ENCODE results near the gene SCAI.
"Not testable (repeated sequence)": the region's sequence is repeated elsewhere in the genome, so short reads cannot be mapped to it uniquely, and the experiment has no call there.

The SCAI gene

GRCh38 chr9:124940521-124940893 is 202.8 kb downstream of the SCAI start:
- peak; percentile 60 for DNase-seq

GRCh38 chr9:124939944-124940343 is 203.4 kb downstream of the SCAI start:
- DNase-seq, result no peak

GRCh38 chr9:124934290-124934689 is 209.0 kb downstream of the SCAI start:
- DNase-seq, result no peak

GRCh38 chr9:124932333-124932732 is 211.0 kb downstream of the SCAI start:
- DNase-seq, result no peak

GRCh38 chr9:124929464-124929863 is 213.9 kb downstream of the SCAI start:
- no peak for DNase-seq

DNA sequence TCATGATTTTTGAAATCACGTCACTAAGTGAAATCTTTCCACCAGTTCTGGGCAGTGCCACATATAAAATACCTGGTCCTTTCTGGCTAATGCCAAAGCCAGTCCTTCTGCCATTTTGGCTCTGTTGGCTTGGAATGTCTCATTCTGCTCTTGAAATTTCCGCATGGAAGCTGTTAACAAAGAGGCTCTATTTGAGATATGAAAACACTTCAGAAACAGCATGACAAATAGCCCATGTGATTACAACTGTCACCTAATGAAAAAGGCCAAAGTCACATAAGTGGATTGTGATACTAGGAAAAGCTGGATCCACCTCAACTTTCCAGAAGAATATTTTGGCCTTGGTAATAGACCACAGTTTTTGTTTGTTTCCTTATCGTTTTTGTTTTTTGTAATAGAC is 215.2 kb downstream of the SCAI start:
- no peak for DNase-seq

DNA sequence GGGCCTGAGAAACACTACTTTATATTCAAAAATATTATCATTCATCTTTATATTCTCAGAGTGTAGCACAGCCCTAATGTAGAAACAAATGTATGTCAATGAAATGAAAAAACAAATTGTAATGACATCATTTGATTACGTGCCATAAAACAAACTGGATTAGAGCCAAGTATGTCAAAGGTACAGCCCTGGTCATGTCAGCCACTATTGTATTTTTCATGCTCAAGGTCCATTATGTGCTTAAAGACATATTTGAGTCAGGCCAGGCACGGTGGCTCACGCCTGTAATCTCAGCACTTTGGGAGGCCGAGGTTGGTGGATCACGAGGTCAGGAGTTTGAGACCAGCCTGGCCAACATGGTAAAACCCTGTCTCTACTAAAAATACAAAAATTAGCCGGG is 222.9 kb downstream of the SCAI start:
- not testable (repeated sequence) for DNase-seq

DNA sequence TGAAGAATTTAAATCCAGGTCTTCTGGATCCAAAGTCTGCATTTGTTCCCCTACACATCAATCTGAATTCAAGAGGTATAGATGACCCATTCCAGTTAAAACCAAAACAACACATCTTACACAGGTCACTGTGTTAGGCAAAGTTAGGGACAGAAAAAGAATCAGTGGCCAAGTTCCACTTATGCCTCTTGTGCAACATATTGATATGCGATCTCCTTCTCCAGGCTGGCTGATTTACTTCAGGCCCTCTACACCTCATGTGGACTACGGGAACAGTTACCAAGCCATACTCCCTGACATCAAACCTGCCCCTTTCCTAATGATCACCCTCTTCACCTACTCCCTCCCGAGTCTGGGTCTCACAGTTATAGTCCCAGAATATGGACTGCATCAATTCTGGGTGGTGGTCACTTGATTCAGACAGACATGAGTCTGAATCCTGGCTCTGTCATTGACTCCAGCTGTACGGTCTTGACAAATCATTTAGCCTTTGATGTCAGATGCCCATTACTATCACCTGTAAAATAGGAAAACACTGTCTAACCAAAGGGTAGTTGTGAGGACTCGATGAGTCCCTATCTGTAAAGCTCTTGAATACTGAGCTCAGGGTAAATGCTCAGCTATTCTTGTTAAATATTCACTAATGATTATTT is 228.4 kb downstream of the SCAI start:
- DNase-seq, result no peak

DNA sequence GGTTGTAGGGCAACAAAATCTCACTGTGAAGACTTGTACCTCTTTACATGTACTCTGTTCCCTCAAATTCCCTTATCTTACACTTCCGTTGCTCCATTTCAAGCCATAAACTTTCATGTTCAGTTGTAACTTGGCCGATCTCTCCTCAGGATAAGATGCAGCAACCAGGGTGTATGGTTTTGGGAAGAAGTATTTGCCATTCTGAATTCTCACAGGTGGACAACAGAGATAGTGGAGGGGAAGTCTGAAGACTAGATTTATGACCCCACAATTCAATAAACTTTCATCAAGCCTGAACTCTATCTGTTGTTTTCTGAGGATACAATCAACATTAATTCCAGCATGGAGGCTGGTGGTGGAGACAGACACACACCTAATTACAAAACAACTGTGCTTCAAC is 229.9 kb downstream of the SCAI start:
- DNase-seq, result no peak

DNA sequence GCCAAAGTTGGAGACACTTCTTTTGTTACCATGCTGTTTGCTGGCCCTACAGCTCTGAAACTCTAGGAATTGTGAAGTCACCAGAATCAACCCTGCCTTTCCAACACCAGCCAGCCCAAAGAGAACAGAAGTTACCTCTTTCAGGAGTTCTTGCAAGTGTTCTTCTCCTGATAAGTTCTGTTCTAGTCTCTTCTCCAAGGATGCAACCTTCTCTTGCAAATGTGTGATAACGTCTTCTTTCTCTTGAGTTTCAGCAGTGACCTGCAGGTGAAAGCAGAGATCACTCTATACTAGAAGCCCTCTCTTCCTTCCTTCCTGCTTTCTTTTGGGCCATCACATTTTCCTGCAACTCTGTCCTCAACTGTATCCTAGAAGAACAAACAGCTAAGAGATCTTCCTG is 231.6 kb downstream of the SCAI start:
- DNase-seq, result no peak

- no peak for DNase-seq
These were observed 235.2 kb downstream of the SCAI start for GRCh38 chr9:124908098-124908497.

DNA sequence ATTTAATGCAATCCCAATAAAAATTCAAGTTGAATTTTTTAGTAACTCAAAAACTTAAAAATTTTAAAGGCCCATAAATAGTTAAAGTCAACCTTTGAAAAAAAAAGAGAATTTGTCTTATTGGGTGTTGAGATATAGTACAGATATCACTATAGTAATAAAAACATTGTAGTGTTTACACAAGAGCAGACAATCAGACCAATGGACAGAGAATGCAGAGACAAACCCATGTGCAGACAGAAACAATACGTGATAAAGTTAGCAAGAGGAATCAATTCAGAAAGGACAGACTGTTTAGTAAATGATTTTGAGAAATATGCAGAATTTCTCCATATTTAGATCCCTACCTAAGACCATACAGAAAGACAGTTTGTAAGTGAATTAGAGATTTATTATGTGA is 236.4 kb downstream of the SCAI start:
- DNase-seq, result no peak

- DNase-seq, result no peak
These were observed 243.5 kb downstream of the SCAI start for GRCh38 chr9:124899845-124900244.

- no peak for DNase-seq
These were observed 245.5 kb downstream of the SCAI start for GRCh38 chr9:124897570-124898460.

- no peak for DNase-seq
These were observed 248.6 kb downstream of the SCAI start for GRCh38 chr9:124894741-124895170.

DNA sequence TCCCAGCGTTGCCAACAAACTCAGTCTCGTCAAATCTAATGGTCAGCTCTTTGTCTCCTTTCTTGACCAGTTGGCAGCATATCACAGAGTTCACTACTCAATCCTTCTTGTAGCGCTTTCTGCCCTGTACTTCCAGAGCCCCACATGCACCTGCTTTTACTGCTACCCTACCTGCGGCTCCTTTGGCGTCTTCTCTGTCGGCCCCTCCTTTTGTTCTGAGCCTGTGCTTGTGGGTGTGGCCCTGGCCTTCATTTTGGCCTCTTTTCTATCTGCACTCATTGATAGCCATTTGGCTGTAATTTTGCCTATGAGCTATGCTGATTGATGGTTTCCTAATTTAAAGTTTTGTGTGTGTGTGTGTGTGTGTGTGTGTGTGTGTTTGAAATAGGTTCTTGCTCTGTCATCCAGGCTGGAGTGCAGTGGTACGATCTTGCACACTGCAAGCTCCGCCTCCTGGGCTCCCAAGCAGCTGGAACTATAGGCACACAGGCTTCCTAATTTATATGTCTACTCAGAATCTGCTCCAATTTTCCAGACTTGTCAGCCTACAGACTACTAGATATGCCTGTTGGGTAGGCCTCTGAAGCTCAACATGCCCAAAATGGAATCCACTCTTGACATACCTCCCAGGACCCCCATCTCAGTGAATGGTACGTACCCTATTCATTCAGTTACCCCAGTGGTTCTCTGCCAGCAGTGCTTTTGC is 249.1 kb downstream of the SCAI start:
- DNase-seq, result no peak
